ENCODE data around the gene CALCOCO2. TPM values are rescaled to one million over a fixed set of nuclear protein-coding genes. Genes with fewer than 3 reads are reported as not detected.

CALCOCO2 gene
- total and polyA plus RNA-seq, 2 of the 13 experiments (the other 11 are each of a cell fraction or from before 2014, with no cell fraction given): 72.9 to 111 TPM

DNA sequence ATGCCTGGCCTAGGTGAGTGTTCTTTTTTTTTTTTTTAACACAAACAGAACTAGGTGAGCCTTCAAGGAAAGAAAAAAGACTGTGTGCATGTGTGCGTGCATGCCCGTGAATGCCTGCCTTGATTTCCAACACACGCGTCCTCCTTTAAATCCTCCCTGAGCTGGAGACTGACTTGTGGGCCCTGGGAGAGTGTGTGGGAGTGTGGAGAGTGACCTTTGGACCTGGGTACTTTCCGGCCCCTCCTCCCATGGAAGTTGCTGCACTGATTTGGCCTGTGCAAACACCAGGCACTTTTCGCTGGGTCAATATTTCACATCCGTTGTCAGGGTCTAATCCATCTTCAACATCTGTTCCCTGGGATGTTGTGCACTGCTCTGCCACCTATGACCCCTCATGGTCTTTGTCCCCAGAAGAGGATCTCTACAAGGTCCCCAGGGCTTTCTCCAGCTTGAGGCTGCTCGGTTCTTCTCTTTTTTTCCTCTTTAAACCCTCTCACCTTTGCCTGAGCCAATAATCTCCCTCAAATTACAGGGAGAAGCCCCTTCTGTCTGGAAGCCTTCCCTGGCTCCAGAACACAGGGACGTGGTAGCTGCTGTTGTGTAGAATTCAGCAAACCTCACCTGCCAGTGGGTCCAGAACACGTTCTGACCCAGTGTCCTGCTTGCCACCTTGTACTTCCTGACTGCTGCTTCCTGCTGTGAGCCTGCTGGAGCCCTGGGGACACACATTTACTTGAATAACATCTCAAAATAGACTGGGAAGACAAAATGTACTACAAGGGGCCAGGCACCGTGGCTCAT lies 40.9 kb downstream of the CALCOCO2 start (continued):
- TF ChIP-seq, protein P1, sequence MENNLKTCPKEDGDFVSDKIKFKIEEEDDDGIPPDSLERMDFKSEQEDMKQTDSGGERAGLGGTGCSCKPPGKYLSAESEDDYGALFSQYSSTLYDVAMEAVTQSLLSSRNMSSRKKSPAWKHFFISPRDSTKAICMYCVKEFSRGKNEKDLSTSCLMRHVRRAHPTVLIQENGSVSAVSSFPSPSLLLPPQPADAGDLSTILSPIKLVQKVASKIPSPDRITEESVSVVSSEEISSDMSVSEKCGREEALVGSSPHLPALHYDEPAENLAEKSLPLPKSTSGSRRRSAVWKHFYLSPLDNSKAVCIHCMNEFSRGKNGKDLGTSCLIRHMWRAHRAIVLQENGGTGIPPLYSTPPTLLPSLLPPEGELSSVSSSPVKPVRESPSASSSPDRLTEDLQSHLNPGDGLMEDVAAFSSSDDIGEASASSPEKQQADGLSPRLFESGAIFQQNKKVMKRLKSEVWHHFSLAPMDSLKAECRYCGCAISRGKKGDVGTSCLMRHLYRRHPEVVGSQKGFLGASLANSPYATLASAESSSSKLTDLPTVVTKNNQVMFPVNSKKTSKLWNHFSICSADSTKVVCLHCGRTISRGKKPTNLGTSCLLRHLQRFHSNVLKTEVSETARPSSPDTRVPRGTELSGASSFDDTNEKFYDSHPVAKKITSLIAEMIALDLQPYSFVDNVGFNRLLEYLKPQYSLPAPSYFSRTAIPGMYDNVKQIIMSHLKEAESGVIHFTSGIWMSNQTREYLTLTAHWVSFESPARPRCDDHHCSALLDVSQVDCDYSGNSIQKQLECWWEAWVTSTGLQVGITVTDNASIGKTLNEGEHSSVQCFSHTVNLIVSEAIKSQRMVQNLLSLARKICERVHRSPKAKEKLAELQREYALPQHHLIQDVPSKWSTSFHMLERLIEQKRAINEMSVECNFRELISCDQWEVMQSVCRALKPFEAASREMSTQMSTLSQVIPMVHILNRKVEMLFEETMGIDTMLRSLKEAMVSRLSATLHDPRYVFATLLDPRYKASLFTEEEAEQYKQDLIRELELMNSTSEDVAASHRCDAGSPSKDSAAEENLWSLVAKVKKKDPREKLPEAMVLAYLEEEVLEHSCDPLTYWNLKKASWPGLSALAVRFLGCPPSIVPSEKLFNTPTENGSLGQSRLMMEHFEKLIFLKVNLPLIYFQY (CRISPR knock-in tag; IDR thresholded peaks at IDR 0.05; ENCODE audit: borderline replicate concordance): peak; percentile 97
- TF ChIP-seq ZNF7 (CRISPR knock-in tag; IDR thresholded peaks at IDR 0.05) (peak; percentile 38; the same call in 1 of the 2 replicates), ZNF674 (CRISPR knock-in tag; IDR thresholded peaks at IDR 0.05; ENCODE audit: low read depth) (peak; percentile 74; the same call in 1 of the 2 replicates), NCOR1 (IDR thresholded peaks at IDR 0.05; ENCODE audit: borderline replicate concordance, low read length) (peak; percentile 99), NFIC (IDR thresholded peaks at IDR 0.05; ENCODE audit: low read length) (peak; percentile 97), ZBTB42 (CRISPR knock-in tag; IDR thresholded peaks at IDR 0.05) (peak; percentile 100), ZC3H4 (CRISPR knock-in tag; IDR thresholded peaks at IDR 0.05; ENCODE audit: borderline replicate concordance) (no peak; the same call in 1 of the 2 replicates), MZF1 (CRISPR knock-in tag; IDR thresholded peaks at IDR 0.05; ENCODE audit: borderline replicate concordance) (no peak), HNF4A (CRISPR knock-in tag; IDR thresholded peaks at IDR 0.05) (peak; percentile 100), ZNF10 (CRISPR knock-in tag; IDR thresholded peaks at IDR 0.05; ENCODE audit: borderline replicate concordance, low read depth) (no peak), ZNF605 (CRISPR knock-in tag; IDR thresholded peaks at IDR 0.05) (peak; percentile 82; the same call in 1 of the 2 replicates), ZNF709 (CRISPR knock-in tag; IDR thresholded peaks at IDR 0.05) (peak; percentile 97), SP5 (CRISPR knock-in tag; IDR thresholded peaks at IDR 0.05; ENCODE audit: borderline replicate concordance, low read depth) (peak; percentile 100)
- TF ChIP-seq, protein P2, sequence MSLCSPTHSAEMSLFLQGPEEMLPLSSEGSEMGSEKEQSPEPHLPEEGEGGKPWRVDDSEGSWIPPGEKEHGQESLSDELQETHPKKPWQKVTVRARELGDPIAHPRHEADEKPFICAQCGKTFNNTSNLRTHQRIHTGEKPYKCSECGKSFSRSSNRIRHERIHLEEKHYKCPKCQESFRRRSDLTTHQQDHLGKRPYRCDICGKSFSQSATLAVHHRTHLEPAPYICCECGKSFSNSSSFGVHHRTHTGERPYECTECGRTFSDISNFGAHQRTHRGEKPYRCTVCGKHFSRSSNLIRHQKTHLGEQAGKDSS (CRISPR knock-in tag; IDR thresholded peaks at IDR 0.05; ENCODE audit: borderline replicate concordance, low read depth): peak; percentile 97
- TF ChIP-seq, protein P3, sequence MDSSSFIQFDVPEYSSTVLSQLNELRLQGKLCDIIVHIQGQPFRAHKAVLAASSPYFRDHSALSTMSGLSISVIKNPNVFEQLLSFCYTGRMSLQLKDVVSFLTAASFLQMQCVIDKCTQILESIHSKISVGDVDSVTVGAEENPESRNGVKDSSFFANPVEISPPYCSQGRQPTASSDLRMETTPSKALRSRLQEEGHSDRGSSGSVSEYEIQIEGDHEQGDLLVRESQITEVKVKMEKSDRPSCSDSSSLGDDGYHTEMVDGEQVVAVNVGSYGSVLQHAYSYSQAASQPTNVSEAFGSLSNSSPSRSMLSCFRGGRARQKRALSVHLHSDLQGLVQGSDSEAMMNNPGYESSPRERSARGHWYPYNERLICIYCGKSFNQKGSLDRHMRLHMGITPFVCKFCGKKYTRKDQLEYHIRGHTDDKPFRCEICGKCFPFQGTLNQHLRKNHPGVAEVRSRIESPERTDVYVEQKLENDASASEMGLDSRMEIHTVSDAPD (CRISPR knock-in tag; IDR thresholded peaks at IDR 0.05): peak; percentile 90
- TF ChIP-seq, protein P4, sequence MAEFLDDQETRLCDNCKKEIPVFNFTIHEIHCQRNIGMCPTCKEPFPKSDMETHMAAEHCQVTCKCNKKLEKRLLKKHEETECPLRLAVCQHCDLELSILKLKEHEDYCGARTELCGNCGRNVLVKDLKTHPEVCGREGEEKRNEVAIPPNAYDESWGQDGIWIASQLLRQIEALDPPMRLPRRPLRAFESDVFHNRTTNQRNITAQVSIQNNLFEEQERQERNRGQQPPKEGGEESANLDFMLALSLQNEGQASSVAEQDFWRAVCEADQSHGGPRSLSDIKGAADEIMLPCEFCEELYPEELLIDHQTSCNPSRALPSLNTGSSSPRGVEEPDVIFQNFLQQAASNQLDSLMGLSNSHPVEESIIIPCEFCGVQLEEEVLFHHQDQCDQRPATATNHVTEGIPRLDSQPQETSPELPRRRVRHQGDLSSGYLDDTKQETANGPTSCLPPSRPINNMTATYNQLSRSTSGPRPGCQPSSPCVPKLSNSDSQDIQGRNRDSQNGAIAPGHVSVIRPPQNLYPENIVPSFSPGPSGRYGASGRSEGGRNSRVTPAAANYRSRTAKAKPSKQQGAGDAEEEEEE (CRISPR knock-in tag; IDR thresholded peaks at IDR 0.05; ENCODE audit: borderline replicate concordance): no peak; the same call in 1 of the 2 replicates
- TF ChIP-seq, protein P5, sequence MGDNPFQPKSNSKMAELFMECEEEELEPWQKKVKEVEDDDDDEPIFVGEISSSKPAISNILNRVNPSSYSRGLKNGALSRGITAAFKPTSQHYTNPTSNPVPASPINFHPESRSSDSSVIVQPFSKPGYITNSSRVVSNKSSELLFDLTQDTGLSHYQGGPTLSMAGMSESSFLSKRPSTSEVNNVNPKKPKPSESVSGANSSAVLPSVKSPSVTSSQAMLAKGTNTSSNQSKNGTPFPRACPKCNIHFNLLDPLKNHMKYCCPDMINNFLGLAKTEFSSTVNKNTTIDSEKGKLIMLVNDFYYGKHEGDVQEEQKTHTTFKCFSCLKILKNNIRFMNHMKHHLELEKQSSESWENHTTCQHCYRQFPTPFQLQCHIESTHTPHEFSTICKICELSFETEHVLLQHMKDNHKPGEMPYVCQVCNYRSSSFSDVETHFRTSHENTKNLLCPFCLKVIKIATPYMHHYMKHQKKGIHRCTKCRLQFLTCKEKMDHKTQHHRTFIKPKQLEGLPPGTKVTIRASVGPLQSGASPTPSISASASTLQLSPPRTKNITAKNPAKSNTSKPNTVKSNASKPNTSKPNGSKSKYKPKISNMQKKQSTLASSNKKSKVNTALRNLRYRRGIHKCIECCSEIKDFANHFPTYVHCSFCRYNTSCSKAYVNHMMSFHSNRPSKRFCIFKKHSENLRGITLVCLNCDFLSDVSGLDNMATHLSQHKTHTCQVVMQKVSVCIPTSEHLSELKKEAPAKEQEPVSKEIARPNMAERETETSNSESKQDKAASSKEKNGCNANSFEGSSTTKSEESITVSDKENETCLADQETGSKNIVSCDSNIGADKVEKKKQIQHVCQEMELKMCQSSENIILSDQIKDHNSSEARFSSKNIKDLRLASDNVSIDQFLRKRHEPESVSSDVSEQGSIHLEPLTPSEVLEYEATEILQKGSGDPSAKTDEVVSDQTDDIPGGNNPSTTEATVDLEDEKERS (CRISPR knock-in tag; IDR thresholded peaks at IDR 0.05): peak; percentile 20; the same call in 1 of the 2 replicates
